Mesenchymal stem cell (in vitro differentiated cells and primary cell): ENCODE data around the gene C2orf80.

ENCODE experiments used
- DNase-seq: peaks from one replicate; pipeline ENCODE4 v3.0.0-alpha.2; 2013
- H2AFZ ChIP-seq: one replicate; pipeline ENCODE4 v1.6.1; 2013; ENCODE audit warnings: low read depth, mild to moderate bottlenecking, control low read depth, inconsistent platforms, low read length, moderate library complexity
- H2AK5ac ChIP-seq: 2 replicates; pipeline ENCODE4 v1.6.1; 2013; ENCODE audit warnings: low read length, moderate library complexity, mild to moderate bottlenecking, inconsistent platforms; ENCODE audit not compliant: severe bottlenecking
- H2BK120ac ChIP-seq: one replicate; pipeline ENCODE4 v1.6.1; 2013; ENCODE audit warnings: low read depth, mild to moderate bottlenecking, inconsistent platforms, low read length, moderate library complexity
- H2BK12ac ChIP-seq, 2 experiments: one replicate each; pipeline ENCODE4 v1.6.1; 2013; ENCODE audit warnings: inconsistent platforms in 2 of 2, low read length in 2 of 2, mild to moderate bottlenecking in 2 of 2, moderate library complexity in 2 of 2, control low read depth in 1 of 2
- H2BK15ac ChIP-seq: one replicate; pipeline ENCODE4 v1.6.1; 2013; ENCODE audit warnings: mild to moderate bottlenecking, low read depth, inconsistent platforms; ENCODE audit not compliant: poor library complexity, severe bottlenecking
- H2BK5ac ChIP-seq: 2 replicates; pipeline ENCODE4 v1.6.1; 2013; ENCODE audit warnings: low read depth, mild to moderate bottlenecking, low read length, control low read depth, inconsistent platforms; ENCODE audit not compliant: poor library complexity, severe bottlenecking
- H3K14ac ChIP-seq, 2 experiments: one replicate each; pipeline ENCODE4 v1.6.1; 2013; ENCODE audit warnings: inconsistent platforms in 2 of 2, low read length in 2 of 2, control low read depth in 1 of 2, mild to moderate bottlenecking in 1 of 2, moderate library complexity in 1 of 2
- H3K18ac ChIP-seq, 2 experiments: one replicate each; pipeline ENCODE4 v1.6.1; 2013; ENCODE audit warnings: inconsistent platforms in 2 of 2, low read length in 2 of 2, control low read depth in 1 of 2, low read depth in 1 of 2, mild to moderate bottlenecking in 1 of 2
- H3K23ac ChIP-seq, 2 experiments: one replicate each; pipeline ENCODE4 v1.6.1; 2013; ENCODE audit warnings: inconsistent platforms in 2 of 2, low read length in 2 of 2, mild to moderate bottlenecking in 2 of 2, moderate library complexity in 2 of 2, control low read depth in 1 of 2
- H3K27ac ChIP-seq: 2 replicates; pipeline ENCODE4 v1.5.1; 2013; ENCODE audit warnings: mild to moderate bottlenecking, moderate library complexity, low read length, control low read depth, inconsistent platforms; ENCODE audit not compliant: poor library complexity, severe bottlenecking
- H3K27me3 ChIP-seq, 2 experiments: 2 replicates each; pipeline versions ENCODE4 v1.6.1 to v1.7.0; 2013; ENCODE audit warnings: low read length in 2 of 2, mild to moderate bottlenecking in 2 of 2, moderate library complexity in 2 of 2, control low read depth in 1 of 2, inconsistent platforms in 1 of 2; ENCODE audit not compliant: control insufficient read depth in 1 of 2, insufficient read depth in 1 of 2
- H3K36me3 ChIP-seq, 2 experiments: 2 replicates each; pipeline versions ENCODE4 v1.6.1 to v1.7.0; 2013; ENCODE audit warnings: low read length in 2 of 2, control low read depth in 1 of 2, inconsistent platforms in 1 of 2, low read depth in 1 of 2, mild to moderate bottlenecking in 1 of 2; ENCODE audit not compliant: insufficient read depth in 2 of 2, control insufficient read depth in 1 of 2
- H3K4ac ChIP-seq, 2 experiments: one replicate each; pipeline ENCODE4 v1.6.1; 2013; ENCODE audit warnings: inconsistent platforms in 2 of 2, low read length in 2 of 2, mild to moderate bottlenecking in 2 of 2, moderate library complexity in 2 of 2, control low read depth in 1 of 2, low read depth in 1 of 2
- H3K4me1 ChIP-seq: 2 replicates; pipeline ENCODE4 v1.6.1; 2013; ENCODE audit warnings: low read depth, low read length, control low read depth; ENCODE audit not compliant: control insufficient read depth, insufficient read depth
- H3K4me2 ChIP-seq: 2 replicates; pipeline ENCODE4 v1.6.1; 2013; ENCODE audit warnings: low read length, mild to moderate bottlenecking, inconsistent platforms; ENCODE audit not compliant: poor library complexity, severe bottlenecking
- H3K4me3 ChIP-seq, 2 experiments: 2 replicates each; pipeline versions ENCODE4 v1.5.1 to v1.7.0; 2013; ENCODE audit warnings: low read length in 2 of 2, mild to moderate bottlenecking in 2 of 2, control low read depth in 1 of 2, low read depth in 1 of 2; ENCODE audit not compliant: insufficient read depth in 1 of 2
- H3K79me1 ChIP-seq: replicated peaks from 2 replicates; pipeline ENCODE4 v1.6.1; 2013; ENCODE audit warnings: mild to moderate bottlenecking, control low read depth, low read length, inconsistent platforms; ENCODE audit not compliant: poor library complexity, severe bottlenecking
- H3K9ac ChIP-seq: 2 replicates; pipeline ENCODE4 v1.7.0; 2013; ENCODE audit warnings: mild to moderate bottlenecking, low read length, moderate library complexity
- H3K9me3 ChIP-seq: 2 replicates; pipeline ENCODE4 v1.7.0; 2013; ENCODE audit warnings: mild to moderate bottlenecking, low read length; ENCODE audit not compliant: control insufficient read depth
- H4K8ac ChIP-seq: one replicate; pipeline ENCODE4 v1.6.1; 2013; ENCODE audit warnings: inconsistent platforms, mild to moderate bottlenecking, low read length, moderate library complexity
- H4K91ac ChIP-seq: one replicate; pipeline ENCODE4 v1.6.1; 2013; ENCODE audit warnings: mild to moderate bottlenecking, low read length, inconsistent platforms
- WGBS: methylation state at CpG from one replicate; pipeline ENCODE4 v1.1.7; 2013; ENCODE audit warnings: mixed read lengths; 5-methylcytosine and 5-hydroxymethylcytosine counted together

C2orf80 gene

GRCh38 chr2:208186465-208186864 is 3.4 kb downstream of the C2orf80 start:
- Histone ChIP-seq H3K36me3 (no peaks in the 10 kb centered on the region), H3K4me1 (no peaks in the 10 kb centered on the region), H3K9ac (no peak overlapping the region), H4K91ac (no peak overlapping the region), H3K4me3 (no peak overlapping the region), H2BK5ac (no peak overlapping the region), H3K18ac (no peak overlapping the region), H3K14ac (no peak overlapping the region), H3K79me1 (no peaks in the 10 kb centered on the region), H2BK15ac (no peak overlapping the region), H3K9me3 (no peaks in the 10 kb centered on the region), H4K8ac (no peak overlapping the region), H2BK120ac (no peak overlapping the region), H3K23ac (no peak overlapping the region), H3K27me3 (peaks cover 14 to 16% of the 10 kb centered on the region in 2 experiments), H2BK12ac (no peak overlapping the region), H3K4ac (no peak overlapping the region), H3K27ac (no peak overlapping the region), H2AFZ (no peak overlapping the region), H3K4me2 (no peak overlapping the region), H2AK5ac (no peak overlapping the region)
- no peak for DNase-seq
- WGBS: 67% methylated on average over 5 of the region's 5 CpGs

DNA sequence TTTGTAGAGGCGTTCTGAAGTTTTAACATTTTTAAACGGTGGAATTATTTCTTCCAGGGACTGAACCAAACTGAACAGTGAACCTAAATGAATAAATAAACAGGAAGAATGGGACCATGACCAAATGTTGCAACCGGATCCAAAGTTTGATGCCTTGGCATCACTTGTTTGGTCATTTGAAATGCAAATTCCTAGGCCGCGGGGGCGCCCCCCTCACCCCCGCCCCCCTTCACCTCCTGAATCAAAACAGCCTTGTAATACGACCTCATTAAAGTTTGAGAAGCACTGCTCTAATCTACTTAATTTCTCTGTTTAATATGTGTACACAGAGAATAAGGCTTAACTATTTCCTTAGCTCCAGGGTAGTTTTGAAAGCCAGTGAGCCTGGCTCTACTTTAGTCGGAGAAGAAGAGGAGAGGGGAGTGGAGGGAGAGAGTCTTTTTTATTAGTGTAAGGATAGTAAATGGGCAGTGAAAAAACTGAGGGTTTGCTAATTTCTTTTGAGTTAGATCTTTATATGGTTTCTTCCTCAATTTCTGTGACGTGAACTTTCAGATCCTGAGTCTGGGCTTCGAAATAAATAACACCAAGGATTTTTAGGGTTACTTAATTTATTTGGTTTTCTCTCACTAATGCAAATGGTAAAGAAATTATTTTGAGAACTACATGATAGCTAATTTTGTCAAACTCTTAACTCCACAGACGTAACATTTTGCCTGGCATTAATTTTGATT is 5.7 kb downstream of the C2orf80 start:
- Histone ChIP-seq H3K4me3 (no peak overlapping the region), H4K91ac (no peak overlapping the region), H2AFZ (no peak overlapping the region), H2BK12ac (no peak overlapping the region), H2BK5ac (no peak overlapping the region), H3K18ac (no peak overlapping the region), H3K79me1 (no peaks in the 10 kb centered on the region), H2AK5ac (no peak overlapping the region), H3K4me2 (no peak overlapping the region), H3K27me3 (peaks cover 14 to 15% of the 10 kb centered on the region in 2 experiments), H3K36me3 (no peaks in the 10 kb centered on the region), H3K27ac (no peak overlapping the region), H4K8ac (no peak overlapping the region), H3K4me1 (peaks cover 2% of the 10 kb centered on the region), H3K9me3 (no peaks in the 10 kb centered on the region), H3K9ac (no peak overlapping the region), H3K4ac (no peak overlapping the region), H2BK120ac (no peak overlapping the region), H2BK15ac (no peak overlapping the region), H3K14ac (no peak overlapping the region), H3K23ac (no peak overlapping the region)
- no peak for DNase-seq
- 29% methylated on average over 6 of the region's 12 CpGs for WGBS

DNA sequence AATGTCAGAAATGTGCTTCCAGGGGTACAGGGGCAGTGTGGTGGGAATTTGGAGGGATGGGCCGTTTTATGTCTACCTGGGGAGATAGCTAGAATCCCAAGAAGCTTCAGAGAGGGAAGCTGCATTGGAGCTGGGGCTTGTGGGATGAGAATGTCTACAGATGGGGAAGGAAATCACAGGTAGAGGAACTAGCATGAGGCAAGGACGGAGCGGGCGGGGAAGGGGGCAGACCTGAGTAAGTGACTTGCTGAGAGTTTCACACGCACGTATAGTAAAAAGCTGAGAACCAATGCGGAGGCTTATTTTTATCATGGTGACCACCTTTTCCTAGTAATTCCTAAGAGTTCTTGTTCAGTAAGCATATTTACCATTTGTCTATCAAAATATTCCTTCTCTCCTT is 6.3 kb downstream of the C2orf80 start:
- H3K4me2 ChIP-seq: no peak overlapping the region
- no peak overlapping the region for H3K9ac ChIP-seq
- no peak overlapping the region for H4K8ac ChIP-seq
- H3K14ac ChIP-seq: no peak overlapping the region
- H4K91ac ChIP-seq: no peak overlapping the region
- WGBS: 40% methylated on average over 6 of the region's 7 CpGs
- H2AK5ac ChIP-seq: no peak overlapping the region
- no peaks in the 10 kb centered on the region for H3K36me3 ChIP-seq
- no peaks in the 10 kb centered on the region for H3K9me3 ChIP-seq
- H2BK15ac ChIP-seq: no peak overlapping the region
- H3K18ac ChIP-seq: no peak overlapping the region
- H3K79me1 ChIP-seq: no peaks in the 10 kb centered on the region
- no peak overlapping the region for H3K4ac ChIP-seq
- H3K4me1 ChIP-seq: peaks cover 2% of the 10 kb centered on the region
- H2BK12ac ChIP-seq: no peak overlapping the region
- H3K27ac ChIP-seq: no peak overlapping the region
- H3K27me3 ChIP-seq: peaks cover 14 to 15% of the 10 kb centered on the region in 2 experiments
- H3K23ac ChIP-seq: no peak overlapping the region
- DNase-seq: no peak
- H2BK5ac ChIP-seq: no peak overlapping the region
- no peak overlapping the region for H3K4me3 ChIP-seq
- H2AFZ ChIP-seq: no peak overlapping the region
- no peak overlapping the region for H2BK120ac ChIP-seq

GRCh38 chr2:208182835-208183234 is 7.0 kb downstream of the C2orf80 start:
- Histone ChIP-seq H2BK12ac (no peak overlapping the region), H4K8ac (no peak overlapping the region), H3K27ac (no peak overlapping the region), H3K14ac (no peak overlapping the region), H3K4me1 (peaks cover 2% of the 10 kb centered on the region), H3K23ac (no peak overlapping the region), H3K18ac (no peak overlapping the region), H3K9ac (no peak overlapping the region), H3K4ac (no peak overlapping the region), H3K9me3 (no peaks in the 10 kb centered on the region), H2BK15ac (no peak overlapping the region), H2BK120ac (no peak overlapping the region), H3K36me3 (no peaks in the 10 kb centered on the region), H2AK5ac (no peak overlapping the region), H2AFZ (no peak overlapping the region), H3K4me2 (no peak overlapping the region), H2BK5ac (no peak overlapping the region), H3K79me1 (no peaks in the 10 kb centered on the region), H3K4me3 (no peak overlapping the region), H4K91ac (peak overlapping the region; percentile 39), H3K27me3 (peaks cover 14 to 15% of the 10 kb centered on the region in 2 experiments)
- DNase-seq: no peak
- 89% methylated on average over 3 of the region's 3 CpGs for WGBS
